OCI-LY1 (cell line): Measurements from ENCODE around the gene LPCAT2.

Experiments
- EZH2 ChIP-seq: fragments of 200-600 bp; sonication (generic), shearing (Covaris generic); IDR thresholded peaks from 2 replicates; pipeline ENCODE4 v1.8.0; 2017; ENCODE audit warnings: borderline replicate concordance, mixed run types, mild to moderate bottlenecking, antibody characterized with exemption, low read length, moderate library complexity, mixed read lengths
- TF ChIP-seq, protein P1 (sequence below): fragments of 200-600 bp; sonication (generic), shearing (Covaris generic); IDR thresholded peaks from 2 replicates; pipeline ENCODE4 v1.5.1; 2017; ENCODE audit warnings: mild to moderate bottlenecking, antibody characterized with exemption, low read length, moderate library complexity, mixed read lengths

DNA sequence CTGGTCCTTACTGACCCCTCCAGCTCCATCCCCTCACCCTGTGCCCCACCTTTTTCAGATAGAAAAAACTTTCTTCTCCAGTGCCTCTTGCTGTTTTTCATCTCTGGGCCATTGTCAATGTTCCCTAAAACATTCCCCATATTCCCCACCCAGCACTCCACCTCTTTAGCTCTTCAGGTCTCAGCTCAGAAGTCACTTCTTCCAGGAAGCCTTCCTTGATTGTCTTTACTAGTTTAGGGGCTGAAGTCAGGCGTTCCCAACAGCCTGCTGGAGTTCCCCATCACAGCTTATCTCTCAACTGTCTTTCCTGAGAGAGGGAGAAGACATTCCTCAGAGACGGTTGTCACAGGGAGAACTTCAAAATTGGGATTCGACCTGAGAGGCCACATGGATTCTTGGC, 31.1 kb upstream of the LPCAT2 start:
- TF ChIP-seq, protein P1, sequence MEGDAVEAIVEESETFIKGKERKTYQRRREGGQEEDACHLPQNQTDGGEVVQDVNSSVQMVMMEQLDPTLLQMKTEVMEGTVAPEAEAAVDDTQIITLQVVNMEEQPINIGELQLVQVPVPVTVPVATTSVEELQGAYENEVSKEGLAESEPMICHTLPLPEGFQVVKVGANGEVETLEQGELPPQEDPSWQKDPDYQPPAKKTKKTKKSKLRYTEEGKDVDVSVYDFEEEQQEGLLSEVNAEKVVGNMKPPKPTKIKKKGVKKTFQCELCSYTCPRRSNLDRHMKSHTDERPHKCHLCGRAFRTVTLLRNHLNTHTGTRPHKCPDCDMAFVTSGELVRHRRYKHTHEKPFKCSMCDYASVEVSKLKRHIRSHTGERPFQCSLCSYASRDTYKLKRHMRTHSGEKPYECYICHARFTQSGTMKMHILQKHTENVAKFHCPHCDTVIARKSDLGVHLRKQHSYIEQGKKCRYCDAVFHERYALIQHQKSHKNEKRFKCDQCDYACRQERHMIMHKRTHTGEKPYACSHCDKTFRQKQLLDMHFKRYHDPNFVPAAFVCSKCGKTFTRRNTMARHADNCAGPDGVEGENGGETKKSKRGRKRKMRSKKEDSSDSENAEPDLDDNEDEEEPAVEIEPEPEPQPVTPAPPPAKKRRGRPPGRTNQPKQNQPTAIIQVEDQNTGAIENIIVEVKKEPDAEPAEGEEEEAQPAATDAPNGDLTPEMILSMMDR = no peak
- no peak for TF ChIP-seq EZH2
